ENCODE results near the gene ACOX3.

DNA sequence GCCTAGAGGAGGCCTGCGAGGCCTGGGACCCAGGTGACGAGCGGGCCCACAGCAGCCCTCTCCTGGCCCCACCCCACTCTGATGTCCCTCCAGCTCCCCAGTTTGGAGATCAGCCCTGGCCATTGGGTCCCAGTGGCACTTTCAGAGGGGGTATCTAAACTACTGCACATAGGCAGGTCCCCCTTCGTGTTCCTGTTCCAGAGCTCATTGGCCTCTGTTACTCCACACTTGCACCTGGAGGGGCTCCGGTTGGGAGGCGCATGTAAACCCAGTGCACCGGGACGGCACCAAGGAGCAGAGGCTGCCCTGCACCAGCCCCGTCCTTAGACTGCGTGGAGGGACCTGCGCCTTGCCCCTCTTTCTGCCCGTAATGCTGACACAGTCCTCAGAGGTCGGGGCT lies 34.3 kb upstream of the ACOX3 start:
- TF ChIP-seq EZH2 (IDR thresholded peaks at IDR 0.05; ENCODE audit: low read length, missing control alignments) = no peak
- TF ChIP-seq, protein P1, sequence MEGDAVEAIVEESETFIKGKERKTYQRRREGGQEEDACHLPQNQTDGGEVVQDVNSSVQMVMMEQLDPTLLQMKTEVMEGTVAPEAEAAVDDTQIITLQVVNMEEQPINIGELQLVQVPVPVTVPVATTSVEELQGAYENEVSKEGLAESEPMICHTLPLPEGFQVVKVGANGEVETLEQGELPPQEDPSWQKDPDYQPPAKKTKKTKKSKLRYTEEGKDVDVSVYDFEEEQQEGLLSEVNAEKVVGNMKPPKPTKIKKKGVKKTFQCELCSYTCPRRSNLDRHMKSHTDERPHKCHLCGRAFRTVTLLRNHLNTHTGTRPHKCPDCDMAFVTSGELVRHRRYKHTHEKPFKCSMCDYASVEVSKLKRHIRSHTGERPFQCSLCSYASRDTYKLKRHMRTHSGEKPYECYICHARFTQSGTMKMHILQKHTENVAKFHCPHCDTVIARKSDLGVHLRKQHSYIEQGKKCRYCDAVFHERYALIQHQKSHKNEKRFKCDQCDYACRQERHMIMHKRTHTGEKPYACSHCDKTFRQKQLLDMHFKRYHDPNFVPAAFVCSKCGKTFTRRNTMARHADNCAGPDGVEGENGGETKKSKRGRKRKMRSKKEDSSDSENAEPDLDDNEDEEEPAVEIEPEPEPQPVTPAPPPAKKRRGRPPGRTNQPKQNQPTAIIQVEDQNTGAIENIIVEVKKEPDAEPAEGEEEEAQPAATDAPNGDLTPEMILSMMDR (conservative IDR thresholded peaks at IDR 0.05 in 1 of 2, IDR thresholded peaks at IDR 0.05 in 1 of 2; ENCODE audit: low read depth in 1 of 2, low read length in 2 of 2) = no peak

Measured in fibroblast of lung (primary cell).